GM23248 (cell line): ENCODE data around the gene RIPK3. TPM values are rescaled to one million over a fixed set of nuclear protein-coding genes. Genes with fewer than 3 reads are reported as not detected.
"Not testable (repeated sequence)": the region's sequence is repeated elsewhere in the genome, so short reads cannot be mapped to it uniquely, and the experiment has no call there.

Experiments
- DNase-seq: peaks from one replicate; pipeline ENCODE4 v3.0.0-alpha.2; 2015
- H2AFZ ChIP-seq: fragments of 200-600 bp; sonication (generic); 2 replicates; pipeline ENCODE4 v1.6.1; 2016; ENCODE audit warnings: antibody characterized with exemption
- H3F3A ChIP-seq: fragments of 200-600 bp; sonication (generic); 2 replicates; pipeline ENCODE4 v1.6.1; 2016; ENCODE audit warnings: mild to moderate bottlenecking, antibody characterized with exemption, mixed run types; ENCODE audit not compliant: insufficient read depth
- H3K27ac ChIP-seq: fragments of 200-600 bp; sonication (generic); 2 replicates; pipeline ENCODE4 v1.5.1; 2016; ENCODE audit warnings: mild to moderate bottlenecking
- H3K27me3 ChIP-seq: fragments of 200-600 bp; sonication (generic); replicated peaks from 2 replicates; pipeline ENCODE4 v1.6.1; 2016; ENCODE audit warnings: mild to moderate bottlenecking; ENCODE audit not compliant: insufficient read depth
- H3K36me3 ChIP-seq: fragments of 200-600 bp; sonication (generic); 2 replicates; pipeline ENCODE4 v1.6.1; 2016; ENCODE audit warnings: low read depth, mild to moderate bottlenecking
- H3K4me1 ChIP-seq: fragments of 200-600 bp; sonication (generic); 2 replicates; pipeline ENCODE4 v1.6.1; 2016; ENCODE audit warnings: mild to moderate bottlenecking; ENCODE audit not compliant: insufficient read depth
- H3K4me2 ChIP-seq: fragments of 200-600 bp; sonication (generic); one replicate; pipeline ENCODE4 v1.6.1; 2016; ENCODE audit warnings: mild to moderate bottlenecking; ENCODE audit not compliant: unreplicated experiment
- H3K4me3 ChIP-seq: fragments of 200-600 bp; sonication (generic); 2 replicates; pipeline ENCODE4 v1.5.1; 2016; ENCODE audit warnings: mild to moderate bottlenecking
- H3K79me2 ChIP-seq: fragments of 200-600 bp; sonication (generic); 2 replicates; pipeline ENCODE4 v1.6.1; 2016; ENCODE audit warnings: mild to moderate bottlenecking; ENCODE audit not compliant: insufficient read depth
- H3K9ac ChIP-seq: fragments of 200-600 bp; sonication (generic); 2 replicates; pipeline ENCODE4 v1.6.1; 2016; ENCODE audit warnings: mild to moderate bottlenecking
- H3K9me2 ChIP-seq: fragments of 200-600 bp; sonication (generic); 2 replicates; pipeline ENCODE4 v1.6.1; 2016; ENCODE audit warnings: mixed run types, mild to moderate bottlenecking, moderate library complexity; ENCODE audit not compliant: insufficient read depth
- H3K9me3 ChIP-seq: fragments of 200-600 bp; sonication (generic); one replicate; pipeline ENCODE4 v1.6.1; 2017; ENCODE audit warnings: low read depth
- H4K20me1 ChIP-seq: fragments of 200-600 bp; sonication (generic); 2 replicates; pipeline ENCODE4 v1.6.0; 2016; ENCODE audit not compliant: insufficient read depth
- EZH2 ChIP-seq: fragments of 200-600 bp; sonication (generic); IDR thresholded peaks from 2 replicates; pipeline ENCODE4 v1.6.1; 2018; ENCODE audit warnings: antibody characterized with exemption, mild to moderate bottlenecking; ENCODE audit not compliant: insufficient read depth, poor library complexity, severe bottlenecking
- EZH2phosphoT487 ChIP-seq: fragments of 200-600 bp; sonication (generic); IDR thresholded peaks from 2 replicates; pipeline ENCODE4 v1.6.1; 2018; ENCODE audit warnings: antibody characterized with exemption, moderate library complexity, mild to moderate bottlenecking, low read depth; ENCODE audit not compliant: insufficient read depth
- WGBS, 2 experiments: methylation state at CpG; one replicate each; pipeline ENCODE4 v1.1.6; 2015 to 2017; ENCODE audit warnings: low lambda C conversion rate in 2 of 2, low coverage in 1 of 2; ENCODE audit errors: missing lambda C conversion rate in 2 of 2; 5-methylcytosine and 5-hydroxymethylcytosine counted together
- in situ Hi-C: fragments of 300-500 bp; cut with MboI; formaldehyde crosslinking; loops from 2 replicates; pipeline ENCODE4 v1.15.0; 2020
- polyA plus RNA-seq: library from polyadenylated mRNA; unstranded; fragments of >200 nt; fragmentation: Nextera tagmentation; extraction: Ambion mirVana; gene quantifications from 2 replicates; pipeline ENCODE4 v1.2.1, GENCODE V29; 2016
- total RNA-seq: library from RNA; depleted of rRNA; stranded (reverse); fragments of >200 nt; shearing (Covaris generic); gene quantifications from 2 replicates; pipeline ENCODE4 v1.2.3, GENCODE V29; 2014

The RIPK3 gene
- total and polyA plus RNA-seq, 2 experiments from 2014 or later, result 2.2 to 5.1 TPM

- no peak for DNase-seq
- H3K79me2 ChIP-seq, result no peaks in the 10 kb centered on the region
- no peaks in the 10 kb centered on the region for H4K20me1 ChIP-seq
- H3K9ac ChIP-seq, result no peak overlapping the region
- peaks cover 17% of the 10 kb centered on the region for H3F3A ChIP-seq
- peaks cover 33% of the 10 kb centered on the region for H3K4me1 ChIP-seq
- no peak overlapping the region for H3K4me3 ChIP-seq
- in situ Hi-C loops, result no loop called here
- no peaks in the 10 kb centered on the region for H3K27me3 ChIP-seq
- H3K9me3 ChIP-seq, result no peaks in the 10 kb centered on the region
- no peaks in the 10 kb centered on the region for H3K36me3 ChIP-seq
- H3K9me2 ChIP-seq, result no peaks in the 10 kb centered on the region
- peak overlapping the region; percentile 83; the same call in 1 of the 2 replicates for H3K27ac ChIP-seq
- H3K4me2 ChIP-seq, result no peak overlapping the region
- 74 to 83% methylated on average over 2 of the region's 2 CpGs for WGBS, 2 experiments
- TF ChIP-seq EZH2 (no peak), EZH2phosphoT487 (no peak)
- no peak overlapping the region for H2AFZ ChIP-seq
These were observed 21.5 kb upstream of the RIPK3 start for GRCh38 chr14:24361326-24361725.

DNA sequence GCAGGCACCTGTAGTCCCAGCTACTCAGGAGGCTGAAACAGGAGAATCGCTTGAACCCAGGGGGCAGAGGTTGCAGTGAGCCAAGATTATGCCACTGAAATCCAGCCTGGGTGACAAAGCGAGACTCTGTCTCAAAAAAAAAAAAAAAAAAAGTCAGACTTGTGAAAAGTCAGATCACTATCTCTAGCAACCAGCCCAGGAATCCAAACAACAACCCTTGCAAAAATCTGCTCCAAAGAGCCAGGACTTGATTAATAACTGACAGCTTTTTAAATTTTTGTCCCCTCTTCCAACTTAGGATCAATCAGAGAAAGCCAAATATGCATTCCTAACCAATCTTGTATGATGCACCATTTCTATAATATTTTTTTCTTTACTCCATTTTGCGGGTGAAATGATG, 20.5 kb upstream of the RIPK3 start:
- no peak overlapping the region for H3K27ac ChIP-seq
- DNase-seq, result no peak
- 83 to 98% methylated on average over 2 to 3 of the region's 3 CpGs for WGBS, 2 experiments
- no peaks in the 10 kb centered on the region for H3K79me2 ChIP-seq
- H4K20me1 ChIP-seq, result no peaks in the 10 kb centered on the region
- no peak overlapping the region for H3K4me2 ChIP-seq
- no peak overlapping the region for H2AFZ ChIP-seq
- H3K4me3 ChIP-seq, result no peak overlapping the region
- H3K9me3 ChIP-seq, result no peaks in the 10 kb centered on the region
- H3K9me2 ChIP-seq, result no peaks in the 10 kb centered on the region
- H3K9ac ChIP-seq, result no peak overlapping the region
- peaks cover 16% of the 10 kb centered on the region for H3F3A ChIP-seq
- H3K27me3 ChIP-seq, result no peaks in the 10 kb centered on the region
- TF ChIP-seq EZH2phosphoT487 (no peak), EZH2 (no peak)
- H3K36me3 ChIP-seq, result no peaks in the 10 kb centered on the region
- in situ Hi-C loops, result no loop called here
- H3K4me1 ChIP-seq, result peaks cover 26% of the 10 kb centered on the region

- TF ChIP-seq EZH2, result no peak
- WGBS, 2 experiments, result 52 to 67% methylated on average over 3 to 4 of the region's 4 CpGs
- no peak overlapping the region for H2AFZ ChIP-seq
These were observed 16.4 kb upstream of the RIPK3 start for GRCh38 chr14:24356208-24356607.

GRCh38 chr14:24355009-24355408, 15.2 kb upstream of the RIPK3 start:
- no peaks in the 10 kb centered on the region for H4K20me1 ChIP-seq
- H3K4me3 ChIP-seq, result no peak overlapping the region
- H3K4me2 ChIP-seq, result no peak overlapping the region
- no peaks in the 10 kb centered on the region for H3K79me2 ChIP-seq
- peak overlapping the region; percentile 68 for H3K27ac ChIP-seq
- in situ Hi-C loops, result no loop called here
- WGBS, 2 experiments, result 94 to 95% methylated on average over 7 of the region's 7 CpGs
- DNase-seq, result no peak
- no peak overlapping the region for H3K9ac ChIP-seq
- H2AFZ ChIP-seq, result no peak overlapping the region
- no peaks in the 10 kb centered on the region for H3K9me2 ChIP-seq
- peaks cover 24% of the 10 kb centered on the region for H3F3A ChIP-seq
- H3K36me3 ChIP-seq, result no peaks in the 10 kb centered on the region
- H3K4me1 ChIP-seq, result peaks cover 25% of the 10 kb centered on the region
- H3K9me3 ChIP-seq, result no peaks in the 10 kb centered on the region
- H3K27me3 ChIP-seq, result no peaks in the 10 kb centered on the region
- TF ChIP-seq EZH2 (no peak), EZH2phosphoT487 (no peak)

More at GRCh38 chr14:24356208-24356607, 16.4 kb upstream of the RIPK3 start:
- H3K9me3 ChIP-seq, result no peaks in the 10 kb centered on the region
- H3K9ac ChIP-seq, result no peak overlapping the region
- in situ Hi-C loops, result no loop called here
- no peak overlapping the region for H3K4me3 ChIP-seq
- peaks cover 21% of the 10 kb centered on the region for H3F3A ChIP-seq
- no peaks in the 10 kb centered on the region for H3K36me3 ChIP-seq
- no peak overlapping the region for H3K27ac ChIP-seq
- no peaks in the 10 kb centered on the region for H4K20me1 ChIP-seq
- H3K27me3 ChIP-seq, result no peaks in the 10 kb centered on the region
- H3K4me2 ChIP-seq, result no peak overlapping the region
- H3K9me2 ChIP-seq, result no peaks in the 10 kb centered on the region
- H3K4me1 ChIP-seq, result peaks cover 27% of the 10 kb centered on the region
- H3K79me2 ChIP-seq, result no peaks in the 10 kb centered on the region
- DNase-seq, result no peak

- H3K9me3 ChIP-seq, DNase-seq, H4K20me1 ChIP-seq, H3K4me3 ChIP-seq, H3K9me2 ChIP-seq, H3K36me3 ChIP-seq, H3K79me2 ChIP-seq, in situ Hi-C loops, H3K27me3 ChIP-seq, H2AFZ ChIP-seq: not testable (repeated sequence)
- H3K9ac ChIP-seq, result peak overlapping the region; percentile 2; the same call in 1 of the 2 replicates
- H3K4me1 ChIP-seq, result peaks cover 25% of the 10 kb centered on the region
- H3K27ac ChIP-seq, result peak overlapping the region; percentile 68
- WGBS, 2 experiments, result 53 to 68% methylated on average over 3 of the region's 3 CpGs
- peak overlapping the region; percentile 38 for H3K4me2 ChIP-seq
- peaks cover 24% of the 10 kb centered on the region for H3F3A ChIP-seq
These were observed 14.7 kb upstream of the RIPK3 start for GRCh38 chr14:24354482-24354825.
